Activated CD4-positive, alpha-beta T cell treated with anti-CD3 and anti-CD28 coated beads, Interleukin-2, amount 10 ng/mL, durations not matched to agents 24 days and 14 days (primary cell): ENCODE data around the gene ALDH16A1. TPM values are rescaled to one million over a fixed set of nuclear protein-coding genes. Genes with fewer than 3 reads are reported as not detected.
"Not testable (repeated sequence)": the region's sequence is repeated elsewhere in the genome, so short reads cannot be mapped to it uniquely, and the experiment has no call there.

Experiments
- DNase-seq: peaks from one replicate; pipeline ENCODE4 v3.0.0; 2022
- H3K27ac Mint-ChIP-seq: one replicate; pipeline ENCODE4 v1.8.0; 2022; ENCODE audit warnings: mild to moderate bottlenecking, mixed read lengths
- H3K27me3 Mint-ChIP-seq: one replicate; pipeline ENCODE4 v1.8.0; 2022; ENCODE audit warnings: mixed read lengths
- H3K36me3 Mint-ChIP-seq: one replicate; pipeline ENCODE4 v1.8.0; 2022; ENCODE audit warnings: low read depth, mild to moderate bottlenecking, mixed read lengths
- H3K4me1 Mint-ChIP-seq: one replicate; pipeline ENCODE4 v1.8.0; 2021; ENCODE audit warnings: mixed read lengths
- H3K4me3 Mint-ChIP-seq: one replicate; pipeline ENCODE4 v1.8.0; 2022; ENCODE audit warnings: mild to moderate bottlenecking, moderate library complexity, mixed read lengths
- H3K9me3 Mint-ChIP-seq: one replicate; pipeline ENCODE4 v1.8.0; 2021; ENCODE audit warnings: mixed read lengths
- intact Hi-C: fragments of 100-400 bp; cut with micrococcal nuclease; formaldehyde crosslinking; loops from one replicate; pipeline ENCODE4 v1.15.1; 2023
- total RNA-seq: library from RNA; stranded (reverse); gene quantifications from 2 replicates; pipeline ENCODE4 v1.2.3, GENCODE V29; 2022

The ALDH16A1 gene
- total RNA-seq, 1 donor from 2014 or later, result 27.2 TPM

DNA sequence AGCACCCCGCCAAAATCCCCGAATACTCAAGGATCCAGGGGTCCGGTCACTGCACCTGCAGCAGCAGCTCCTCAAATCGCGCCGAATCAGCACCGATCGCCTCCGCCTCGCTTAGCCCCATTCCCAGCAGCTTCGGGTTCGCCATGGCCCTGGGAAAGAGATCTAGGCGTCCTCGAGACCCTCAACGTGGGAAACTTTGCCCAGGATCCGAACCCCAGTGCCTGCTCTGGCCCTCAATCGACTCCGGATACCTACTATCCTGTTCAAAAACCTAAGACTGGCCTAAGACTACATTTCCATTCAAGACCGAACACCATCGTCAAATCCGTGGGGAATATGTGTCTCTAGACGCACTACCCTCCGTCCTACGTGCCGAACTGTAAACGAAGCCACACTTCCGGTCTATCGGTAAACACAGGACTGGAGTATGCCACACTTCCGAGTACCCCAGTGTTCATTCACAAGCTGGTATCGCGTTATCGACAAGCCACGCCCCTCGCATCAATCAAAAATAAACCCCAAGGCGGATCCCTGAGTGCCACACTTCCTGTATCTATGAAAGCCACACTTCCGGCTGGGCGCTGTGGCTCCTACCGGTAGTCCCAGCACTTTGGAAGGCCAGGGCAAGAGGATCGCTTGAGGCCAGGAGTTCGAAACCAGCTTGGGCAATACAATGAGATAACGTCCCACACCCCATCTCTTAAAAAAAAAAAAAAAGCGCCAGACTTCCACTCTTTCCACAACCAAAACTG, 1.4 kb upstream of the ALDH16A1 start, which contains the start of gene PIH1D1:
PIH1D1 (minus strand) TSS at position 385 of the 752 bp plus-strand sequence; CDS start at position 145, 240 bp downstream.
- H3K27me3 Mint-ChIP-seq, result no peaks in the 10 kb centered on the region
- H3K36me3 Mint-ChIP-seq, result peaks cover 40% of the 10 kb centered on the region
- intact Hi-C loops, result loop anchor here (1.0 to 5.0 kb wide), 6 partner anchors 19 to 814 kb away; partner anchors contain the start of genes DBP, PRMT1, RPL13A and RPS11
- peak; percentile 98 for DNase-seq
- H3K4me1 Mint-ChIP-seq, result peaks cover 38% of the 10 kb centered on the region
- H3K27ac Mint-ChIP-seq, result peak within 1 kb of the TSS; percentile 100
- no peaks in the 10 kb centered on the region for H3K9me3 Mint-ChIP-seq
- H3K4me3 Mint-ChIP-seq, result peak within 1 kb of the TSS; percentile 91

DNA sequence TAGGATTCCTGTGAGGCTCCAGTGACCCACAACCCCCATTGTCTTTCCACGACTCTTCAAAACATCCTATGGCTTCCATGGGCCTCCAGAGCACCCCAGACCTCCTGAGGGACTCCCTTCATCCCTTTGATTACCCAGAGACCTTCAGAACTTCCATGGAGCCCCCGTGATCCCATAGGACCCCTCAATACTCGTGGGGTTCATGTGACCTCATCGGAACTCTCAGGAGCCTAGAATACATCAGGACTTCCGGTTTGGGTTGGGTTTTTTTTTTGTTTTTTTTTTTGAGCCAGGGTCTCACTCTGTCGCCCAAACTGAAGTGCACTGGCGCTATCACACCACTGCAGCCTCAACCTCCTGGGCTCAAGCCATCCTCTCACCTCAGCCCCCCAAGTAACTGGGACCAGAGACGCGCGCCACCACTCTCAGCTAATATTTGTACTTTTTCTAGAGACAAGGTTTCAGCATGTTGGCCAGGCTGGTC, 774 bp downstream of the ALDH16A1 start:
- Mint-ChIP-seq H3K27ac (peak overlapping the region; percentile 100), H3K9me3 (no peaks in the 10 kb centered on the region), H3K4me1 (peaks cover 33% of the 10 kb centered on the region), H3K4me3 (peak overlapping the region; percentile 91), H3K27me3 (no peaks in the 10 kb centered on the region), H3K36me3 (peaks cover 32% of the 10 kb centered on the region)
- DNase-seq, result no peak
- intact Hi-C loops, result loop anchor here (1.0 to 5.0 kb wide), 7 partner anchors 10 to 816 kb away; partner anchors contain the start of genes DBP, FLT3LG, PRMT1 and RPL13A

DNA sequence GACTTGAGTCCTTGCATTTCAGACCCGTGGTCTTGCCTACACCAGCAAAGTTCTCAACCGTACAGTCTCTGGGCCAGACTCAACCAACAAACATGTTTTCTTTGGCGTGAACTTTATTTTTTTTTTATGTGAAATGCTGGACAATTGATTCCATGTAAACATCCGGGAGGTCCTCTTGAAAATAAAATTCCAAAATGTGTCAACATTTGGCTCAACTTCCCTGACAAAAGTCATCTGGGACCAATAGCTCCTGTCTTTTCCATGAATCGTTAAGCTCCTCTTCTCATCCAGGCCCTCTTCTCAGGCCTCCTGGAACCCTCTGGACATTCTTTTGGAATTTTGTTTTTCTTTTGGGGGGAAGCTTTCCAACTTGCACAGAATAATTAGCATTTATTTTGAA, 2.7 kb downstream of the ALDH16A1 start:
- intact Hi-C loops, result no loop called here
- H3K4me3 Mint-ChIP-seq, result no peak overlapping the region
- H3K36me3 Mint-ChIP-seq, result peaks cover 17% of the 10 kb centered on the region
- no peaks in the 10 kb centered on the region for H3K27me3 Mint-ChIP-seq
- no peaks in the 10 kb centered on the region for H3K9me3 Mint-ChIP-seq
- no peak for DNase-seq
- H3K27ac Mint-ChIP-seq, result no peak overlapping the region
- H3K4me1 Mint-ChIP-seq, result peaks cover 22% of the 10 kb centered on the region

DNA sequence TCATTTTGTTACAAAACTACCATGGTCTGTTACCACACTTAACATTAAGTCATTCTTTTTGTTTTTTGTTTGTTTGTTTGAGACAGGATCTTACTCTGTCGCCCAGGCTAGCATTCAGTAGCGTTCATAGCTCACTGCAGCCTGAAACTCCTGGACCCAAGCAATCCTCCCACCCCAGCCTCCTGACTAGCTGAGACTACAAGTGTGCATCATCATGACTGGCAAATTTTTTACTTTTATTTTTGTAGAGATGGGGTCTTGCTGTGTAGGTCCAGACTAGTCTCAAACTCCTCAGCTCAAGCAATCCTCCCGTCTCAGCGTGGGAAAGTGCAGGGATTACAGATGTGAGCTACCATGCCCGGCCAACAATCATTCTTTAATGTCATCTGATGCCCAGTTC, 3.3 kb downstream of the ALDH16A1 start:
- DNase-seq, result no peak
- H3K27ac Mint-ChIP-seq, result no peak overlapping the region
- peaks cover 22% of the 10 kb centered on the region for H3K4me1 Mint-ChIP-seq
- H3K9me3 Mint-ChIP-seq, result no peaks in the 10 kb centered on the region
- no peaks in the 10 kb centered on the region for H3K27me3 Mint-ChIP-seq
- no peak overlapping the region for H3K4me3 Mint-ChIP-seq
- peaks cover 16% of the 10 kb centered on the region for H3K36me3 Mint-ChIP-seq
- intact Hi-C loops, result no loop called here

DNA sequence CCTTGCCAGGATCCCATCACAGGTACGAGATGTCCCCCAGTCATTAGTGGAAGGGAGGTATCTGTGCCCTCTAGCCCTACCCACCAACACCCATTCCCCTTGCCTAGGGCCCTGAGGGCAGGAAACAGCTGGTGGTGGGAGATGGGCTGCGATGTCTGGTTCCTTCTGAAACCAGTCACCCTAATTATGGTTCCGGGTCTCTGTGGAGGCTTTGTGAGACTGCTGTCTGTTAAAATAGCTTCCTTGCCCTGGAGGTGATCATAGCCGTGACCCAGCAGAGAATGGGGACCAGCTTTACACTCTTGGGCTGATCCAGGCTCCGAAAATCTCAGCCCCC, 5.5 kb downstream of the ALDH16A1 start:
- DNase-seq, result no peak
- H3K27me3 Mint-ChIP-seq, result no peaks in the 10 kb centered on the region
- H3K4me3 Mint-ChIP-seq, result no peak overlapping the region
- no peak overlapping the region for H3K27ac Mint-ChIP-seq
- no peaks in the 10 kb centered on the region for H3K9me3 Mint-ChIP-seq
- H3K36me3 Mint-ChIP-seq, result peaks cover 15% of the 10 kb centered on the region
- peaks cover 11% of the 10 kb centered on the region for H3K4me1 Mint-ChIP-seq
- intact Hi-C loops, result no loop called here

DNA sequence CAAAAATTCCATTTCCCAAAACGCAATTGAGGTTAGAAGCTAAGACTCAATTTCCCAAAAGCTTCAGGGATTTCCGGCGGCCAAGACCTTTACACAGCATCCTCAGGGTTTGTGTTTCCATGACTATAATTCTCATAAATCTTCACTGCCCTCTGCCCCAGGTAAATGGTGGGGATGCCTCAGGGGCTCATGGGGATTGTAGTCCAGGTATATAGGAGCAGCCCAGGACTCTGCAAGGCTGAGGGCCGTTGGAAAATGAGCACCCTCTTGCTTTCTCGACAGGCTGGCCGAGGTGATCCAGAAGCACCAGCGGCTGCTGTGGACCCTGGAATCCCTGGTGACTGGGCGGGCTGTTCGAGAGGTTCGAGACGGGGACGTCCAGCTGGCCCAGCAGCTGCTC, 6.4 kb downstream of the ALDH16A1 start:
- Mint-ChIP-seq H3K27me3 (no peaks in the 10 kb centered on the region), H3K27ac (no peak overlapping the region), H3K36me3 (peaks cover 15% of the 10 kb centered on the region), H3K4me3 (no peak overlapping the region), H3K9me3 (no peaks in the 10 kb centered on the region), H3K4me1 (peaks cover 8% of the 10 kb centered on the region)
- DNase-seq, result no peak
- intact Hi-C loops, result no loop called here

DNA sequence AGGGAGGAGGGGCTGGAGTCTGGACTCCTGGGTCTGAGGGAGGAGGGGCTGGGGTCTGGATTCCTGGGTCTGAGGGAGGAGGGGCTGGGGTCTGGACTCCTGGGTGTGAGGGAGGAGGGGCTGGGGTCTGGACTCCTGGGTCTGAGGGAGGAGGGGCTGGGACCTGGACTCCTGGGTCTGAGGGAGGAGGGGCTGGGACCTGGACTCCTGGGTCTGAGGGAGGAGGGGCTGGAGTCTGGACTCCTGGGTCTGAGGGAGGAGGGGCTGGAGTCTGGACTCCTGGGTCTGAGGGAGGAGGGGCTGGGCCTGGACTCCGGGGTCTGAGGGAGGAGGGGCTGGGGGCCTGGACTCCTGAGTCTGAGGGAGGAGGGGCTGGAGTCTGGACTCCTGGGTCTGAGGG, 8.1 kb downstream of the ALDH16A1 start:
- H3K27ac Mint-ChIP-seq, DNase-seq, H3K9me3 Mint-ChIP-seq, intact Hi-C loops, H3K27me3 Mint-ChIP-seq, H3K4me1 Mint-ChIP-seq, H3K4me3 Mint-ChIP-seq: not testable (repeated sequence)
- peaks cover 19% of the 10 kb centered on the region for H3K36me3 Mint-ChIP-seq

DNA sequence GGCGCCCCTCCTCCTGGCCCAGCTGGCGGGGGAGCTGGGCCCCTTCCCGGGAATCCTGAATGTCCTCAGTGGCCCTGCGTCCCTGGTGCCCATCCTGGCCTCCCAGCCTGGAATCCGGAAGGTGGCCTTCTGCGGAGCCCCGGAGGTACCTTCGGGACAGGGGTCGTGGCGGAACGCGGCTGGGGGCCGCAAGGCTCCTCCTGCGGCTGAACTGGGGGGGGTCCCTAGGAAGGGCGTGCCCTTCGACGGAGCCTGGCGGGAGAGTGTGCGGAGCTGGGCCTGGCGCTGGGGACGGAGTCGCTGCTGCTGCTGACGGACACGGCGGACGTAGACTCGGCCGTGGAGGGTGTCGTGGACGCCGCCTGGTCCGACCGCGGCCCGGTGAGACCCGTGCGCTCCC, 8.6 kb downstream of the ALDH16A1 start:
- Mint-ChIP-seq H3K9me3 (no peaks in the 10 kb centered on the region), H3K27ac (no peak overlapping the region), H3K4me1 (peaks cover 2% of the 10 kb centered on the region)

DNA sequence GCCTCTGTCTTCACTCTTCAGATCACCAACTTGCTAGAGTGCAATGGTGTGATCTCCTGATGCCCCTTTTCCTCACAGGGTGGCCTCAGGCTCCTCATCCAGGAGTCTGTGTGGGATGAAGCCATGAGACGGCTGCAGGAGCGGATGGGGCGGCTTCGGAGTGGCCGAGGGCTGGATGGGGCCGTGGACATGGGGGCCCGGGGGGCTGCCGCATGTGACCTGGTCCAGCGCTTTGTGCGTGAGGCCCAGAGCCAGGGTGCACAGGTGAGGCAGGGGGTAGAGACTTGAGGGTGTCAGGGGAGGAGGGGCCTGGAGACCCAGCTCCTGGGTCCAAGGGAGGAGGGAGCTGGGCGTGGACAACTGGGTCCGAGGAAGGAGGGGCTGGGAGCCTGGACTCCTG, 9.5 kb downstream of the ALDH16A1 start:
- Mint-ChIP-seq H3K27ac (no peak overlapping the region), H3K4me1 (no peaks in the 10 kb centered on the region), H3K27me3 (no peaks in the 10 kb centered on the region), H3K9me3 (no peaks in the 10 kb centered on the region), H3K36me3 (peaks cover 14% of the 10 kb centered on the region), H3K4me3 (no peak overlapping the region)
- no peak for DNase-seq
- intact Hi-C loops, result no loop called here

More for the DNA sequence above, 8.6 kb downstream of the ALDH16A1 start:
- peaks cover 16% of the 10 kb centered on the region for H3K36me3 Mint-ChIP-seq
- no peak overlapping the region for H3K4me3 Mint-ChIP-seq
- no peaks in the 10 kb centered on the region for H3K27me3 Mint-ChIP-seq
- DNase-seq, result no peak
- intact Hi-C loops, result no loop called here

DNA sequence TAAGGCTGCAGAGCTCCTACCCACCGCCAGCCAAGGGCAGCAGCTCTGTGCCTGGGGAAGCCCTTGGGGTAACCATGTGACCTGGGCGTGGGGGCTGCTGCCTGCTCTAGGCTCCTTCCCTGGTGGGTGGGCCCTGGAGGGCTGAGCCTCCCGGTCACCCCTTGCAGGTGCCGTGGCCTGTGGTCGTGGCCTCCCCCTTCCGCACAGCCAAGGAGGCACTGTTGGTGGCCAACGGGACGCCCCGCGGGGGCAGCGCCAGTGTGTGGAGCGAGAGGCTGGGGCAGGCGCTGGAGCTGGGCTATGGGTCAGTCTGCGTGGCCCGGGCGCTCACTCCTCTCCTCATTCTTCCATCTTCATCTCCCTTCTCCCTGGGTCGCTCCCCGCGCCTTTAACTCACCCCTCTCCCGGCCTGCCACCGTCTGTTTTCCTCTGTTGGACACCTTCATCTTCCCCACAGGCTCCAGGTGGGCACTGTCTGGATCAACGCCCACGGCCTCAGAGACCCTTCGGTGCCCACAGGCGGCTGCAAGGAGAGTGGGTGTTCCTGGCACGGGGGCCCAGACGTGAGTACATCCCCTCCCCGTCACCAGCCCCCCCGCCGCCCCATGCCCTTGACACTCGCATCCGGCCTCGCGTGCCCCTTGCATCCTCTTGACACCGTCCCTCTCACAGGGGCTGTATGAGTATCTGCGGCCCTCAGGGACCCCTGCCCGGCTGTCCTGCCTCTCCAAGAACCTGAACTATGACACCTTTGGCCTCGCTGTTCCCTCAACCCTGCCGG, 11.1 kb downstream of the ALDH16A1 start:
- intact Hi-C loops, result no loop called here
- H3K4me1 Mint-ChIP-seq, result peaks cover 8% of the 10 kb centered on the region
- no peaks in the 10 kb centered on the region for H3K27me3 Mint-ChIP-seq
- DNase-seq, result no peak
- peaks cover 17% of the 10 kb centered on the region for H3K36me3 Mint-ChIP-seq
- H3K9me3 Mint-ChIP-seq, result no peaks in the 10 kb centered on the region
- no peak overlapping the region for H3K27ac Mint-ChIP-seq
- H3K4me3 Mint-ChIP-seq, result no peak overlapping the region

DNA sequence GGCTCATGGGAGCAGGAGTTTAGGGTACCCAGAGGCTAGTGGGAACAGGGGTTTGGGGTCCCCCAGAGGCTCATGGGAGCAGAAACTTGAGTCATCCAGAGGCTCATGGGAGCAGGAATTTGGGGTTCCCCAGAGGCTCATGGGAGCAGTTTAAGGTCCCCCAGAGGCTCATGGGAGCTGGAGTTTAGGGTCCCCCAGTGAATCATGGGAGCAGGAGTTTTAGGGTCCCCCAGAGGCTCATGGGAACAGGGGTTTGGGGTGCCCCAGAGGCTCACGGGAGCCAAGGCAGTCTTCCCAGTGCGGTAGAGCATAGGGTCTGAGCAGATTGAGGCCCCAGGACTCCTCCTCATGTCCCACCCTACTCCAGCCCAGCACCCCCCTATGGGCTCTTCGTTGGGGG, 12.3 kb downstream of the ALDH16A1 start:
- H3K9me3 Mint-ChIP-seq, result no peaks in the 10 kb centered on the region
- no peak for DNase-seq
- no peak overlapping the region for H3K4me3 Mint-ChIP-seq
- H3K4me1 Mint-ChIP-seq, result peaks cover 18% of the 10 kb centered on the region
- H3K36me3 Mint-ChIP-seq, result peaks cover 20% of the 10 kb centered on the region
- H3K27ac Mint-ChIP-seq, result no peak overlapping the region
- no peaks in the 10 kb centered on the region for H3K27me3 Mint-ChIP-seq
- intact Hi-C loops, result no loop called here

DNA sequence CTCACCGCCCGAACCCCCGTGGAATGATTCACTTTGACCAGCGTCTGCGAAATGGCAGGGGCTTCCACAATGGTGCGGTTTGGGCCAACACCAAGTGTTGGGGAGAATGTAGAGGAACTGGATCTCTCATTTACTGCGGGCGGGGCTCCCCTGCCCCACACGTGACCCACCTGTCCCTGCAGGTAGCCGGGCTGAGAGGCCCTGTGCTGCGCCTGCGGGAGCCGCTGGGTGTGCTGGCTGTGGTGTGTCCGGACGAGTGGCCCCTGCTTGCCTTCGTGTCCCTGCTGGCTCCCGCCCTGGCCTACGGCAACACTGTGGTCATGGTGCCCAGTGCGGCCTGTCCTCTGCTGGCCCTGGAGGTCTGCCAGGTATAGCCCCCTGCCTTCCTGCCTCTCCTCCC, 15.2 kb downstream of the ALDH16A1 start:
- Mint-ChIP-seq H3K9me3 (no peaks in the 10 kb centered on the region), H3K27ac (peak overlapping the region; percentile 100), H3K4me1 (peaks cover 36% of the 10 kb centered on the region), H3K27me3 (no peaks in the 10 kb centered on the region), H3K36me3 (peaks cover 13% of the 10 kb centered on the region), H3K4me3 (peak overlapping the region; percentile 87)
- DNase-seq, result no peak
- intact Hi-C loops, result no loop called here

DNA sequence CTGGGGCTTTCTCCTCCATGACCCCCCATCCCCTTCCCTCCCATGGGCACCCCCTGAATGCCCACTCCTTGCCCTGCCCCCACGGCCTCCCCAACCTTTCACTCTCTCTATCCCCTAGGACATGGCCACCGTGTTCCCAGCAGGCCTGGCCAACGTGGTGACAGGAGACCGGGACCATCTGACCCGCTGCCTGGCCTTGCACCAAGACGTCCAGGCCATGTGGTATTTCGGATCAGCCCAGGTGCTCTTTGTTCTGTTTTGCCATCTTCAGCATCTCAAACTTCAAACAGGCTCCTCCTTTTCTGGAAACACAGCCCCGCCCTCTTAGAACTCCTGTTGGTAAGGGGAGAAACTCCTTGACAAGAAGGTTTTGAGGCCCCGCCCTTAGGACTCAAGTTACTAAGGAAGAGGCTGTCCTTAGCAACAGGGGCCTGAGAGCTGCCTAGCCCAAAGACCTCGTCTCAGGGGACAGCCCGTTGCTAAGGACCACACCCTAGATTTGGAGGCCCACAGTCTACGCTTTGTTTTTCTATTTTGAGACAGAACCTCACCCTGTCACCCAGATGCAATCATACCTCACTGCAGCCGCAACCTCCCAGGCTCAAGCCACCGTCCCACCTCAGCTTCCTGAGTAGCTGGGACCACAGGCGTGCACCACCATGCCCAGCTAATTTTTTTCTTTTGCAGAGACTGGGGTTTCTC, 15.9 kb downstream of the ALDH16A1 start:
- intact Hi-C loops, result loop anchor here (1.0 kb wide), 1 partner anchor 77 kb away; no protein-coding TSS in a partner anchor
- H3K4me3 Mint-ChIP-seq, result peak overlapping the region; percentile 87
- H3K36me3 Mint-ChIP-seq, result peaks cover 13% of the 10 kb centered on the region
- peak; percentile 98 for DNase-seq
- H3K9me3 Mint-ChIP-seq, result no peaks in the 10 kb centered on the region
- peak overlapping the region; percentile 100 for H3K27ac Mint-ChIP-seq
- no peaks in the 10 kb centered on the region for H3K27me3 Mint-ChIP-seq
- H3K4me1 Mint-ChIP-seq, result peaks cover 42% of the 10 kb centered on the region
